ENCODE results near the gene ZCCHC13.

The ZCCHC13 gene

DNA sequence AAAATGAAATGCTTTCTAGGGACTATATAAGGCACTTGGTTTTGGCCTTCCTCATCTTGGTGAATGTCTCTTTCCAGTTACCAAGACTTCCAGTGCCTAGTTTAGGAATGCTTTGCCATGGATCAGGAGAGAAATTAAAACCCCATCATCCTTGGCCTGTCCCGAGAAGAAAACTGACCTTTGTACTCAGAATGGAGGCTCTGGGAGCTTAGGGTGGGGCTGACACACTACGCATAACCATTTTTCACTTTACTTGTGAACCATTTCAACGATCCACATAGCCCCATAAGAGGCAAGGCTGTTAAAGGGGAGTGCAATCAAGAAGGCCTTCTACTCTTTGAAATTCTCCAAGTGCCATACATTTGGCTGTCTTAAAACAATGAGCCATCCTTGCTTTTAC, 26.7 kb upstream of the ZCCHC13 start:
- TF ChIP-seq CTCF (IDR thresholded peaks at IDR 0.05; ENCODE audit: insufficient read depth, low read length, missing control alignments) = no peak
- ChIA-PET CTCF (no interaction called here), POLR2A (interaction anchor here (0.6 kb wide), 1 partner anchor 39 kb away, joined by 3 read pairs; no protein-coding TSS in a partner anchor)
- DNase-seq (ENCODE audit: low read depth, low spot score) = no peak
- H3K4me3 ChIP-seq (ENCODE audit: low read depth, low read length) = no peak overlapping the region

DNA sequence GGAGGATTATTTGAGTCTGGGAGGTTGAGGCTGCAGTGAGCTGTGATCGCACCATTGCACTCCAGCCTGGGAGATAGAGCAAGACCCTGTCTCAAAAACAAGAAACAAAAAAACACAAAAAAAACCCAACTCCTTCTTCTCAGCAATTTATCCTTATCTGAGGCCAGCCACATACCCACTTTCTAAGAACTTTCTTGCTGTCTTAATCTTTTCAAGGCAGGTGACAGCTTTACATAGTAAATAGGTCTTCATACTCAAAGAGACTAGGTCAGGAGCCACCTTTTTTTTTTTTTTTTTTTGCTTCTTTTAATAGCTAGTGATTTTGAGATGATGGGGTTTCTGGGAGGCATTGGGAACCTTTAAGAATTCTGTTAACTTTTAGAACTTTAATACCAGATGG, 26.1 kb upstream of the ZCCHC13 start:
- no peak for DNase-seq (ENCODE audit: low read depth, low spot score)
- TF ChIP-seq CTCF (IDR thresholded peaks at IDR 0.05; ENCODE audit: insufficient read depth, low read length, missing control alignments) = no peak
- ChIA-PET POLR2A (interaction anchor here (0.6 kb wide), 1 partner anchor 39 kb away, joined by 3 read pairs; no protein-coding TSS in a partner anchor), CTCF (no interaction called here)
- H3K4me3 ChIP-seq (ENCODE audit: low read depth, low read length) = no peak overlapping the region

DNA sequence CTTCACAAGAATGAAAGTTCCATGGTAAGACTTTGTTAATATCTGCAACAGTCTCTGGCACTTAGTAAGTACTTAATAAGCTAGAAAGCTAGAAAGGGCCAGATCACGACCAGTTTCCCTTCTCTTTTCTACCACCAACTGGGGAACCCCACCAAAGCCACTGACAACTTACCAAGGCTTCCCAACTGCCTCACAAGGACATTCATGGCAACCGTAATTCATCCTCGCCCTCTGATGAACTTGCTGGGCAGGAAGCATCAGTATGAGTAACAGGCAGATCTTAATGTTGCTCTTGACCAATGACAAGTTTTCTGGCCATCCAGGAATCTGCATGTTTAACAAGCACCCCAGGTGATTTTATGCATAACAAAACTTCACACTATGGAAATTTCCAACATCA, 23.2 kb upstream of the ZCCHC13 start:
- POLR2A ChIA-PET = no interaction called here
- DNase-seq (ENCODE audit: low read depth, low spot score) = no peak
- CTCF ChIA-PET = no interaction called here
- TF ChIP-seq CTCF (IDR thresholded peaks at IDR 0.05; ENCODE audit: insufficient read depth, low read length, missing control alignments) = no peak
- no peak overlapping the region for H3K4me3 ChIP-seq (ENCODE audit: low read depth, low read length)

GRCh38 chrX:74284391-74284952, 19.5 kb upstream of the ZCCHC13 start:
- DNase-seq (ENCODE audit: low read depth, low spot score) = no peak
- no peak for TF ChIP-seq CTCF (IDR thresholded peaks at IDR 0.05; ENCODE audit: insufficient read depth, low read length, missing control alignments)
- H3K4me3 ChIP-seq (ENCODE audit: low read depth, low read length) = no peak overlapping the region
- ChIA-PET POLR2A (interaction anchor here (0.6 kb wide), 1 partner anchor 56 kb away, joined by 4 read pairs; no protein-coding TSS in a partner anchor), CTCF (no interaction called here)

- ChIA-PET POLR2A (no interaction called here), CTCF (no interaction called here)
- peak; percentile 4 for DNase-seq (ENCODE audit: low read depth, low spot score)
- H3K4me3 ChIP-seq (ENCODE audit: low read depth, low read length) = no peak overlapping the region
- TF ChIP-seq CTCF (IDR thresholded peaks at IDR 0.05; ENCODE audit: insufficient read depth, low read length, missing control alignments) = no peak
These were observed 16.8 kb upstream of the ZCCHC13 start for GRCh38 chrX:74286950-74287740.

- ChIA-PET CTCF (interaction anchor here (1.7 kb wide), 1 partner anchor 92 kb away, joined by 4 read pairs; no protein-coding TSS in a partner anchor), POLR2A (no interaction called here)
- H3K4me3 ChIP-seq (ENCODE audit: low read depth, low read length) = peak overlapping the region; percentile 78
- no peak for TF ChIP-seq CTCF (IDR thresholded peaks at IDR 0.05; ENCODE audit: insufficient read depth, low read length, missing control alignments)
- DNase-seq (ENCODE audit: low read depth, low spot score) = no peak
These were observed 12.4 kb upstream of the ZCCHC13 start for GRCh38 chrX:74291577-74291963.

All from AG04449 (cell line).